C4-2B (cell line): ENCODE data around the gene UMAD1.
"Not testable (repeated sequence)": the region's sequence is repeated elsewhere in the genome, so short reads cannot be mapped to it uniquely, and the experiment has no call there.

ENCODE experiments used
- H3K27ac ChIP-seq: fragments of 450-650 bp; 2 replicates; pipeline ENCODE4 v1.5.1; 2017
- ZFX ChIP-seq: fragments of 450-650 bp; IDR thresholded peaks from 2 replicates; pipeline ENCODE4 v1.6.1; 2017
- TF ChIP-seq, protein P1 (sequence below): fragments of 450-650 bp; conservative IDR thresholded peaks from 2 replicates; pipeline ENCODE4 v1.5.1; 2017; ENCODE audit warnings: mild to moderate bottlenecking

The UMAD1 gene

DNA sequence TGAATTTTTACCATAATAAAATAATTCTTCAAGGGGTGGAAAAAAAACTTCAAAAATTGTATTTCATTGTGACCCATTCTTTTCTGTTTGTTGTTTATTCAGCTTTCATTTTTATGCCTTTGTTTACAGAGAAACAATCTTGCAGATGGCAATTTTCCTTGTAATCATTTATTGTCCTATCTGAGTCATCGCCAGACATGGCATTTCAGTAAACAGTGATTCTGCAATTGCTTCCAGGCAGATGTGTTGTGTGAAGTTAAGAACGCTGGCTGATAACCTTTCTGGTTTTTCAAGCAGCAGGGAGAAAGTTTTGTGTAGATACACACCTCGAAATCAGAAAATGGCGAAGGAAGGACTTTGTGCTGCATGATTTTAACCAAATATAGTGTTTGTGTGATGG lies 158.6 kb downstream of the UMAD1 start:
- TF ChIP-seq ZFX: no peak
- TF ChIP-seq, protein P1, sequence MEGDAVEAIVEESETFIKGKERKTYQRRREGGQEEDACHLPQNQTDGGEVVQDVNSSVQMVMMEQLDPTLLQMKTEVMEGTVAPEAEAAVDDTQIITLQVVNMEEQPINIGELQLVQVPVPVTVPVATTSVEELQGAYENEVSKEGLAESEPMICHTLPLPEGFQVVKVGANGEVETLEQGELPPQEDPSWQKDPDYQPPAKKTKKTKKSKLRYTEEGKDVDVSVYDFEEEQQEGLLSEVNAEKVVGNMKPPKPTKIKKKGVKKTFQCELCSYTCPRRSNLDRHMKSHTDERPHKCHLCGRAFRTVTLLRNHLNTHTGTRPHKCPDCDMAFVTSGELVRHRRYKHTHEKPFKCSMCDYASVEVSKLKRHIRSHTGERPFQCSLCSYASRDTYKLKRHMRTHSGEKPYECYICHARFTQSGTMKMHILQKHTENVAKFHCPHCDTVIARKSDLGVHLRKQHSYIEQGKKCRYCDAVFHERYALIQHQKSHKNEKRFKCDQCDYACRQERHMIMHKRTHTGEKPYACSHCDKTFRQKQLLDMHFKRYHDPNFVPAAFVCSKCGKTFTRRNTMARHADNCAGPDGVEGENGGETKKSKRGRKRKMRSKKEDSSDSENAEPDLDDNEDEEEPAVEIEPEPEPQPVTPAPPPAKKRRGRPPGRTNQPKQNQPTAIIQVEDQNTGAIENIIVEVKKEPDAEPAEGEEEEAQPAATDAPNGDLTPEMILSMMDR: no peak
- no peak overlapping the region for H3K27ac ChIP-seq

DNA sequence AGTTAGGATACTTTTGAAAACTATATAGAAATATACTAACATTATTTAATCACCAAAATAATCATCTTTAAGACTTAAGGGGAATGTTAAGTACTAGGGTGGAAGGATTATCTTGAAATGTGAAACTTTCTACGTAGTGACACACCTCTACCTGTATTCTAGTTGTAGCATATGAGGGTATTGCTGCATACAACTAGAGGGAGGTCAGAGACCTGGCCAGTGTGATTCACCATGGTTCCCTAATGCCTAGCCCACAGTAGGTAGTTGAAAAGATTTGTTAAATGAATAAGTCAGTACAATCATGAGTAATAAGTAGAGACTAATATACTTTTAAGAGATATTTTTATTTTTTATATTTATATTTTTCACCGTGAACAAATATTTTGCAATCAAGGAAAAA lies 162.0 kb downstream of the UMAD1 start:
- TF ChIP-seq ZFX: no peak
- TF ChIP-seq, protein P1: no peak
- no peak overlapping the region for H3K27ac ChIP-seq

DNA sequence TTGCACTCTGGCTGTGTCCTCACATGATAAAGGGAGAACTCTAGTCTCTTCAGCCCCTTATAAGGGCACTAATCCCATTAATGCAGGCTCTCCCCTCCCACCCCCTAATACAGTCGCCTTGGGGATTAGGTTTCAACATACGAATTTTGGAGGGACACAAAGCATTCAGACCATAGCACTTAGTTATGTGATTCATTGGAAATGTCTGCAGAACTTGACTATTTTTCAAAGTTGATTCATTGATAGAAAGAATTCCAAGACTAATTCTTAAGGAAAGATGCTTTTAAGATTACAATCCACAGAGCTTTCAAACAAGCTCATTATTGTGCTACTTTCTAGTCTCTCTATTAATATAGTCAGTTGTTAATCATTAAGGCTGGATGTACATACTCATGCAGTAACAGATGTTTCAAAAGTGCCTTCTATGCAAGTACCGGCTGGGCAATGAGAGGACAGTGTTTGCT lies 163.2 kb downstream of the UMAD1 start:
- TF ChIP-seq ZFX: no peak
- TF ChIP-seq, protein P1: no peak

DNA sequence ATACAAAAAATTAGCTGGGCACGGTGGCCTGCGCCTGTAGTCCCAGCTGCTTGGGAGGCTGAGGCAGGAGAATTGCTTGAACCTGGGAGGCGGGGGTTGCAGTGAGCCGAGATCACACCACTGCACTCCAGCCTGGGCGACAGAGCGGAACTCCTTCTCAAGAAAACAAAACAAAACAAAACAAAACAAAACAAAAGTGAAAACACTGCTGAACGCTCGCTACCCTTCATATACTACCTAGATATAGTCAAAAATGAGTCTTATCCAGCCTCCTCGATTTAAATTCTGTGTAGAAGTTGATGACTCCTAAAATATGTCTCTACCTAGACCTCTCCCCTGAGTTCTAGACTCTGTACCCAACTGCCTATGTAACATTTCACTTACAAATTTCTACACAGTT lies 164.3 kb downstream of the UMAD1 start:
- not testable (repeated sequence) for H3K27ac ChIP-seq

More for the DNA sequence above, 163.2 kb downstream of the UMAD1 start:
- H3K27ac ChIP-seq: no peak overlapping the region

DNA sequence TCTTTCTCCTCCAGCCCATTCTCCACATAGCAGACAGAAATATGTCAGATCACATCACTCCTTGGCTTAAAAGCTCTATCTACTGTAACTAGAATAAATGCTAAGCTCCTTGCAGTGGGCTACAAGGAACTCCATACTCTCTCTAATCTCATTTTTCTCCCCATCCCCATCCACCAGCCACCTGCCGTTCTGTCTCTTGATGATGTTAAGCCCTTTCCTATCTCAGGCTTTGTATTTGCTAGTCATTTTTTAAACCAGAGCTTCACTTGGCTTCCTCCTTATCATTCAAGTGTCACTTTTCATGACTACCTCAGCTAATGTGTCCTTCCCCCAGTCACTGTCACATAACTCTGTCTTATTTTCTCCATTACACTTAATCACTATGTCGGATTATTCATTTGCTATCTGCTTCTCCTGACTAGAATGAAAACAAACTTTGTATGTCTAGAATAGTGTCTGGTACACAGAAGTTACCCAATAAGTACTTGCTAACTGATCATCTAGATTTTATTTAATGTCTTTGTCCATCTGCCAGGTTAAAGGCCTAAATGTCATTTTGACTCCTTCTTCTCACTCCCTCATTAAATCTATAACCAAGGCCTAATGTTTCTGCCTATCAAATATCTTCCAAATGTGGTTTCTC lies 165.1 kb downstream of the UMAD1 start:
- no peak overlapping the region for H3K27ac ChIP-seq
- no peak for TF ChIP-seq ZFX
- TF ChIP-seq, protein P1: no peak

DNA sequence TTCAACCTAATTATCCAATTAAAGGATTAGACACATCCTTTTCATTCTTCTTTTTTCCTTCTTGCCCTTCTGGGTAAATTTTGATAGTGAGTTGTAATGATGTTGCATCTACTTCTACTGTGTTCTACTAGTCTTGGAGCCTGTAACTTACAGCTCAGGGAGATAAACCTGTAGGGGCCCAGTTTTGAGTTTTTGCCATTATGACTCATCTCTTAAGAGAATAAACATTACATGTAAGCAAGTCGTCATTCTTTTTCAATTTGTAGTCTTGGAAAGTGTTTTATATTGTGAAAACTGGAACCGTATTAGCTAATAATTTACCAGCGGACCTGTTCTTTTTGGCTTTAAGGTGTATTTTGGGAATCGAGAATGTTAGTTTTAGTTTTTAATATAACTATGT lies 167.6 kb downstream of the UMAD1 start:
- TF ChIP-seq, protein P1: no peak
- no peak for TF ChIP-seq ZFX
- H3K27ac ChIP-seq: no peak overlapping the region

DNA sequence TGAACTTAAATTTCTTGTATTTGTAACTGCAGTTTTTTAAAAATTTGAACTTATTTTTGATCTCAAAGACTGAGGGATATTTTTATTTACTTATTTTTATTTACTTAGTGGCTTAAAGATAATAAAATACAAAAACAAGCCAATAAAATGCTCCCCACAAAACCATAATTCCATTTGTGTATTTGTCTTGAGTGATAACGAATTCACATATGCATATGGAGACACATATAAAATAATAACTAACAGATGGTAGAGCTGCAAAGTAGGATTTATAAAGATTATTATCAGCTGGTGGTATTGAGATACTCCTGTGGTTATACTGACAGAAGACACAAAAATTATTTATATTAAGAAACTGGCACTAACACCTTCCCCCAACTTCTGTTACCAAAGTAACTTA lies 168.1 kb downstream of the UMAD1 start:
- no peak overlapping the region for H3K27ac ChIP-seq
- TF ChIP-seq, protein P1: no peak
- no peak for TF ChIP-seq ZFX

DNA sequence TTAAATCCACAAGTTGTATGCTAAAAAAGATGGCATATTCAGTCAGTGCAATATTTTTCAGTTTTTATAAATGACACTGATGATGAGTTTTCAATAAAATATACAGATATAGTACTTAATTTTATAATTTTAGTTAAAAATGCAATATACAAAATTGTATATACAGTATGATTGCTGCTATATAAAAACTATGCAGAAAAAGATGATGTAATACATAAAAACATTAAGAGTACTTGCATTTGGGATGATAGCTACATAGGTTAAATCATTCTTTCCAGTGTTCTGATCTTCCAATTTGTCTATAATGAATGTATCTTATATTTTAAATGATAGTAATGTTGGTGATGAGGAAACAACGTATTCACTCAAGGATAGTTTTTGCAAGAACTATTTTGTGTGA lies 169.8 kb downstream of the UMAD1 start:
- TF ChIP-seq, protein P1: no peak
- TF ChIP-seq ZFX: no peak

More for the DNA sequence above, 169.8 kb downstream of the UMAD1 start:
- no peak overlapping the region for H3K27ac ChIP-seq
